B cell (primary cell): ENCODE measurements around the gene SNW1. TPM values are rescaled to one million over a fixed set of nuclear protein-coding genes. Genes with fewer than 3 reads are reported as not detected.
A peak's percentile ranks its signal among the peaks of the same experiment; 100 is the strongest.

ENCODE experiments used
- ATAC-seq: fragments of 200-7000 bp; cut with Tn5 transposase; one replicate; pipeline ENCODE4 v1.10.0; 2021; ENCODE audit warnings: low read depth, mild to moderate bottlenecking, moderate number of reproducible peaks, moderate library complexity
- CTCF ChIA-PET: fragments of 350-600 bp; sonication (Branson Sonifier 250); formaldehyde crosslinking; loops from one replicate; lab custom pipeline; 2021; ENCODE audit warnings: antibody characterized with exemption, inconsistent platforms; lab: Charles Lee
- POLR2A ChIA-PET: fragments of 350-600 bp; sonication (Branson Sonifier 250); formaldehyde crosslinking; loops from one replicate; lab custom pipeline; 2021; ENCODE audit warnings: antibody characterized with exemption; lab: Charles Lee
- DNase-seq: peaks from one replicate; pipeline ENCODE4 v3.0.0; 2013
- H2AFZ ChIP-seq: 2 replicates; pipeline ENCODE4 v1.6.1; 2012; ENCODE audit warnings: mild to moderate bottlenecking, low read depth, low read length; ENCODE audit not compliant: insufficient read depth, poor library complexity, severe bottlenecking
- H3K27ac ChIP-seq, 2 donors: 1 replicate in 1 of 2; 2 replicates in 1 of 2; pipeline ENCODE4 v1.5.1; 2012 to 2013; ENCODE audit warnings: low read length in 2 of 2, mild to moderate bottlenecking in 2 of 2, moderate library complexity in 1 of 2
- H3K27me3 ChIP-seq, 4 experiments: fragments of 200-600 bp in 1 of 4; sonication (generic) in 1 of 4; replicated peaks in 1 of 4; 1 replicate in 2 of 4; 2 replicates in 2 of 4; pipeline versions ENCODE4 v1.6.1 to v1.7.0; 2013 to 2016; ENCODE audit warnings: low read length in 3 of 4, mild to moderate bottlenecking in 2 of 4, mixed read lengths in 1 of 4, moderate library complexity in 1 of 4; ENCODE audit not compliant: insufficient read depth in 4 of 4, control insufficient read depth in 3 of 4; ENCODE audit errors: control extremely low read depth in 1 of 4
- H3K36me3 ChIP-seq, 2 experiments: replicated peaks in 1 of 2; 1 replicate in 1 of 2; 2 replicates in 1 of 2; pipeline versions ENCODE4 v1.6.1 to v1.7.1; 2013; ENCODE audit warnings: low read length in 1 of 2; ENCODE audit not compliant: insufficient read depth in 2 of 2, control insufficient read depth in 1 of 2; ENCODE audit errors: control extremely low read depth in 1 of 2, extremely low read depth in 1 of 2
- H3K4me1 ChIP-seq, 2 donors: fragments of 200-600 bp in 1 of 2; sonication (generic) in 1 of 2; 1 replicate in 1 of 2; 2 replicates in 1 of 2; pipeline versions ENCODE4 v1.5.1 to v1.6.1; 2013 to 2017; ENCODE audit warnings: low read length in 2 of 2; ENCODE audit not compliant: control insufficient read depth in 2 of 2, insufficient read depth in 2 of 2
- H3K4me2 ChIP-seq: replicated peaks from 2 replicates; pipeline ENCODE3; 2012; ENCODE audit warnings: mild to moderate bottlenecking, low read depth, low read length; ENCODE audit not compliant: poor library complexity, severe bottlenecking
- H3K4me3 ChIP-seq, 5 experiments: fragments of 200-600 bp in 1 of 5; sonication (generic) in 1 of 5; 1 replicate in 3 of 5; 2 replicates in 2 of 5; pipeline versions ENCODE4 v1.5.1 to v1.7.0; 2011 to 2016; ENCODE audit warnings: low read length in 4 of 5, mild to moderate bottlenecking in 4 of 5, low read depth in 2 of 5, control low read depth in 1 of 5, moderate library complexity in 1 of 5; ENCODE audit not compliant: insufficient read depth in 1 of 5; ENCODE audit errors: control extremely low read depth in 1 of 5, extremely low read depth in 1 of 5
- H3K79me2 ChIP-seq: fragments of 200-600 bp; sonication (generic); one replicate; pipeline ENCODE4 v1.6.0; 2016; ENCODE audit warnings: low read length; ENCODE audit not compliant: control insufficient read depth, insufficient read depth
- H3K9ac ChIP-seq: fragments of 200-600 bp; sonication (generic); 2 replicates; pipeline ENCODE4 v1.6.1; 2017; ENCODE audit warnings: mild to moderate bottlenecking, low read length, moderate library complexity
- H3K9me3 ChIP-seq, 3 donors: one replicate each; pipeline versions ENCODE4 v1.6.1 to v1.7.1; 2013; ENCODE audit warnings: low read length in 2 of 3; ENCODE audit not compliant: control insufficient read depth in 2 of 3, insufficient read depth in 1 of 3; ENCODE audit errors: control extremely low read depth in 1 of 3
- H4K20me1 ChIP-seq: 2 replicates; pipeline ENCODE4 v1.6.0; 2012; ENCODE audit warnings: mild to moderate bottlenecking, low read length; ENCODE audit not compliant: insufficient read depth, control insufficient read depth, poor library complexity, severe bottlenecking
- H3K27ac Mint-ChIP-seq: one replicate; pipeline ENCODE4 v1.8.0; 2021; ENCODE audit warnings: mixed read lengths
- H3K27me3 Mint-ChIP-seq: one replicate; pipeline ENCODE4 v1.8.0; 2021; ENCODE audit warnings: mixed read lengths
- H3K4me1 Mint-ChIP-seq: one replicate; pipeline ENCODE4 v1.8.0; 2021; ENCODE audit warnings: mixed read lengths
- H3K4me3 Mint-ChIP-seq: one replicate; pipeline ENCODE4 v1.8.0; 2021; ENCODE audit warnings: mixed read lengths
- H3K9me3 Mint-ChIP-seq: one replicate; pipeline ENCODE4 v1.8.0; 2022; ENCODE audit warnings: mixed read lengths; ENCODE audit not compliant: insufficient read depth
- EZH2 ChIP-seq: IDR thresholded peaks from 2 replicates; pipeline ENCODE4 v1.6.1; 2012; ENCODE audit warnings: borderline replicate concordance, low read depth, mild to moderate bottlenecking, moderate library complexity, low read length; ENCODE audit not compliant: insufficient read depth, poor library complexity, severe bottlenecking
- WGBS: methylation state at CpG from one replicate; pipeline ENCODE4 v1.1.5; 2013; ENCODE audit warnings: missing lambda C conversion rate; ENCODE audit not compliant: insufficient coverage; 5-methylcytosine and 5-hydroxymethylcytosine counted together
- intact Hi-C: fragments of 100-400 bp; cut with micrococcal nuclease; formaldehyde crosslinking; loops from one replicate; pipeline ENCODE4 v1.10.0; 2022
- polyA minus RNA-seq: library from RNA; depleted of rRNA, polyadenylated mRNA; stranded (reverse); fragments of >200 nt; gene quantifications from 2 replicates; pipeline ENCODE4 v1.2.3, GENCODE V29; 2012
- polyA plus RNA-seq: library from polyadenylated mRNA; depleted of rRNA; stranded (reverse); fragments of >200 nt; gene quantifications from 2 replicates; pipeline ENCODE4 v1.2.3, GENCODE V29; 2012
- total RNA-seq, 2 donors: library from RNA; stranded (reverse); fragments of 120-200 nt in 1 of 2; gene quantifications; 1 replicate in 1 of 2; 2 replicates in 1 of 2; pipeline versions ENCODE4 v1.2.3 to v1.2.4, GENCODE V29; 2013 to 2022
- TF ChIP-seq, protein P1 (sequence below): fragments of 200-600 bp; IDR thresholded peaks from one replicate; pipeline ENCODE4 v1.8.0; 2022; ENCODE audit warnings: antibody characterized with exemption, mild to moderate bottlenecking

Gene SNW1
- total RNA-seq, result 86.4 and 99.3 TPM in 2 replicates
- total RNA-seq (2013), result 69.4 TPM
- polyA plus RNA-seq, result 15.0 and 30.4 TPM in 2 replicates
- 22.1 and 36.7 TPM in 2 replicates for polyA minus RNA-seq

DNA sequence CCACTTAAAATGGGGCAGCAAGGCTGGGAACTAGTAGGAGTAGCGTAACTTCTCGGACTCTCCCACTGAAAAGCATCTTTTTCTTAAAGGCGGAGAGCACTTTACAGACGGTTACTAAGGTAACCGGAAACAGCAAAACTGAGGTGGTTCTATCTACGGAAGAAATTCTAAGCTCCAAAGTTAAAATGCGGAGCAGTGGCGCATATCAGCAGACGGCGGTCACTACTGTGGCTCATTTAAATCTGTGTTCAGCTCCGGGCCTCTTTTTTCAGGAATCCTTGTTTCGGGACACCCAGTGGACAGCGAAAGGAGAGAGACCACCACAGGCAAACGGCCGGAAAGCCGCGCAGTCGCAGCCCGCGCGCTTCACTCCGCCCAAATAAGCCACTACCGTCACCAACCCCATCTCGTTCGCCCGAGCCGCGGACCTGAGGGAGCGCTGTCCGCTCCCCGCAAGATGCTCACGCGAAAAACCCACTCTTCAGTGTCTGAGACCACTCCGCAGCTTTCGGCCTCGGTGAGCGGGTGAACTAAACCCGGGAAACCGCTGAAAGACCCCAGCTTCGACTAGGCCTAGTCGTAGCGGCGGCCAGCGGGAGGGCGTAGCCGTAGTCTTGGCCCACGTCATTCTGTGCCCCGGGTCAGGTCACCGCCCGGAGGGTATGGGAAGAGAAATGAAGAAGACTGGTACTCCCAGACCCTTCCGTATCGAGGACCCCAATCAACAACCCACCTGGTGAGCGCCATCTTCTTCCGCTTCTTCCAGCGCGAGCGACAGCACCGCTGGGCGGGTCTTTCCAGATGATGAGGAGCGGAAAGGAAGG lies at the start of gene SNW1:
Gene SNW1, minus strand, starts transcription at position 776 of the 824 bp plus-strand sequence. Its CDS starts 29 bp downstream, at position 747.
- peak; percentile 94 for ATAC-seq
- CTCF ChIA-PET, result interaction anchor here (0.6 to 1.6 kb wide), 6 partner anchors 9 to 445 kb away, joined by 3 to 5 read pairs (median 4); partner anchors contain the start of gene ADCK1
- peaks cover 36% of the 10 kb centered on the region for H3K4me1 Mint-ChIP-seq

DNA sequence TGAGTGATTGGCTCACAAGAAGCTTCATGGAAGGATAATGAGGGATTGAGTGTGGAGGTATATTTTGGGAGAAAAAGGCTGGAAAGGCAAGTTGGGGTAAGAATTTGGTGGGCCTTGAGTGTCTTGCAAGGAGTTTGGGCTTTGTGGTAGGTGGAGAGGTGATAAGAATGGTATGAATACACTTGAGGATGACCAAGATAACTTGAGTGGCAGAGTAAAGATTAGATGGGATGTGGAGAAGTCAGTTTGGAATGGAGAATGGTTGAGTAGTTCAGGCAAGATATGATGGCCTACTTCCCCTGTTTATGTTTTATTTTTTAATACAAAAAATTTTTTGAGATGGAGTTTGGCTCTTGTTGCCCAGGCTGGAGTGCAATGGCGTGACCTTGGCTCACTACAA lies 48.1 kb upstream of the SNW1 start:
- Mint-ChIP-seq H3K4me3 (no peak overlapping the region), H3K9me3 (no peaks in the 10 kb centered on the region), H3K4me1 (peaks cover 4% of the 10 kb centered on the region), H3K27ac (no peak overlapping the region), H3K27me3 (no peaks in the 10 kb centered on the region)
- Histone ChIP-seq H3K27ac (no peak overlapping the region), H3K4me1 (no peaks in the 10 kb centered on the region), H3K27me3 (no peaks in the 10 kb centered on the region), H3K9ac (no peak overlapping the region), H3K79me2 (peaks cover 8% of the 10 kb centered on the region), H2AFZ (no peak overlapping the region), H3K4me2 (no peak overlapping the region), H3K9me3 (no peaks in the 10 kb centered on the region), H3K4me3 (no peak overlapping the region), H4K20me1 (no peaks in the 10 kb centered on the region), H3K36me3 (no peaks in the 10 kb centered on the region)
- DNase-seq (no peak), ATAC-seq (no peak)
- WGBS, result 100% methylated on average over 1 of the region's 1 CpG
- ChIA-PET CTCF (no interaction called here), POLR2A (no interaction called here)
- intact Hi-C loops, result no loop called here
- TF ChIP-seq EZH2, result no peak
- TF ChIP-seq, protein P1, sequence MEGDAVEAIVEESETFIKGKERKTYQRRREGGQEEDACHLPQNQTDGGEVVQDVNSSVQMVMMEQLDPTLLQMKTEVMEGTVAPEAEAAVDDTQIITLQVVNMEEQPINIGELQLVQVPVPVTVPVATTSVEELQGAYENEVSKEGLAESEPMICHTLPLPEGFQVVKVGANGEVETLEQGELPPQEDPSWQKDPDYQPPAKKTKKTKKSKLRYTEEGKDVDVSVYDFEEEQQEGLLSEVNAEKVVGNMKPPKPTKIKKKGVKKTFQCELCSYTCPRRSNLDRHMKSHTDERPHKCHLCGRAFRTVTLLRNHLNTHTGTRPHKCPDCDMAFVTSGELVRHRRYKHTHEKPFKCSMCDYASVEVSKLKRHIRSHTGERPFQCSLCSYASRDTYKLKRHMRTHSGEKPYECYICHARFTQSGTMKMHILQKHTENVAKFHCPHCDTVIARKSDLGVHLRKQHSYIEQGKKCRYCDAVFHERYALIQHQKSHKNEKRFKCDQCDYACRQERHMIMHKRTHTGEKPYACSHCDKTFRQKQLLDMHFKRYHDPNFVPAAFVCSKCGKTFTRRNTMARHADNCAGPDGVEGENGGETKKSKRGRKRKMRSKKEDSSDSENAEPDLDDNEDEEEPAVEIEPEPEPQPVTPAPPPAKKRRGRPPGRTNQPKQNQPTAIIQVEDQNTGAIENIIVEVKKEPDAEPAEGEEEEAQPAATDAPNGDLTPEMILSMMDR, result no peak

More for the DNA sequence above, at the start of gene SNW1:
- Mint-ChIP-seq H3K4me3 (peak within 1 kb of the TSS; percentile 97), H3K27me3 (no peaks in the 10 kb centered on the region), H3K9me3 (no peaks in the 10 kb centered on the region), H3K27ac (peak within 1 kb of the TSS; percentile 97)
- no peak for TF ChIP-seq EZH2
- peak within 1 kb of the TSS; percentile 86 for H3K4me2 ChIP-seq
- H4K20me1 ChIP-seq, result peaks cover 39% of the 10 kb centered on the region
- peaks cover 23 to 24% of the 10 kb centered on the region in 2 donors for H3K4me1 ChIP-seq
- H3K9ac ChIP-seq, result peak within 1 kb of the TSS; percentile 96
- H3K4me3 ChIP-seq, result peak within 1 kb of the TSS; percentile 82 to 98 (median 92)
- peak within 1 kb of the TSS; percentile 97 for H3K27ac ChIP-seq
- H3K36me3 ChIP-seq, result peaks cover 0 to 13% of the 10 kb centered on the region in 2 experiments
- peaks cover 53% of the 10 kb centered on the region for H3K79me2 ChIP-seq
- POLR2A ChIA-PET, result interaction anchor here (0.6 to 1.5 kb wide), 3 partner anchors 40 to 440 kb away, joined by 3 to 5 read pairs (median 4); partner anchors contain the start of genes ADCK1, GSTZ1 and POMT2
- DNase-seq, result peak; percentile 95
- H3K27me3 ChIP-seq, result no peaks in the 10 kb centered on the region
- H3K9me3 ChIP-seq, result no peaks in the 10 kb centered on the region
- H2AFZ ChIP-seq, result peak within 1 kb of the TSS; percentile 88
- intact Hi-C loops, result loop anchor here (1.0 to 10.0 kb wide), 7 partner anchors 40 to 662 kb away; partner anchors contain the start of genes ADCK1, ALKBH1, CIPC and GSTZ1
- under 1% methylated on average over 54 of the region's 60 CpGs for WGBS
